Activated CD4-positive, alpha-beta memory T cell treated with anti-CD3 and anti-CD28 coated beads, Interleukin-2, amount 10 ng/mL, durations not matched to agents 7 days and 5 days (primary cell): Measurements from ENCODE around the gene DCAF12L1. TPM values are rescaled to one million over a fixed set of nuclear protein-coding genes. Genes with fewer than 3 reads are reported as not detected.

Experiments
- CTCF ChIA-PET: fragments of 350-600 bp; sonication (Branson Sonifier 250); formaldehyde crosslinking; loops from one replicate; lab custom pipeline; 2021; ENCODE audit warnings: antibody characterized with exemption, inconsistent platforms; lab: Charles Lee
- POLR2A ChIA-PET: fragments of 350-600 bp; sonication (Branson Sonifier 250); formaldehyde crosslinking; loops from one replicate; lab custom pipeline; 2021; ENCODE audit warnings: antibody characterized with exemption; lab: Charles Lee
- DNase-seq: peaks from one replicate; pipeline ENCODE4 v3.0.0-alpha.2; 2020
- H3K27ac Mint-ChIP-seq: one replicate; pipeline ENCODE4 v1.8.0; 2021; ENCODE audit warnings: mild to moderate bottlenecking, mixed read lengths
- H3K27me3 Mint-ChIP-seq: one replicate; pipeline ENCODE4 v1.8.0; 2021; ENCODE audit warnings: mixed read lengths
- H3K36me3 Mint-ChIP-seq: one replicate; pipeline ENCODE4 v1.8.0; 2021; ENCODE audit warnings: low read depth, mixed read lengths
- H3K4me1 Mint-ChIP-seq: one replicate; pipeline ENCODE4 v1.8.0; 2021; ENCODE audit warnings: mixed read lengths
- H3K4me3 Mint-ChIP-seq: one replicate; pipeline ENCODE4 v1.8.0; 2021; ENCODE audit warnings: mild to moderate bottlenecking, mixed read lengths
- H3K9me3 Mint-ChIP-seq: one replicate; pipeline ENCODE4 v1.8.0; 2021; ENCODE audit warnings: mixed read lengths
- total RNA-seq, 2 experiments: library from RNA; stranded (reverse); gene quantifications; one replicate each; pipeline ENCODE4 v1.2.3, GENCODE V29; 2021

Gene DCAF12L1
- total RNA-seq, result not detected

DNA sequence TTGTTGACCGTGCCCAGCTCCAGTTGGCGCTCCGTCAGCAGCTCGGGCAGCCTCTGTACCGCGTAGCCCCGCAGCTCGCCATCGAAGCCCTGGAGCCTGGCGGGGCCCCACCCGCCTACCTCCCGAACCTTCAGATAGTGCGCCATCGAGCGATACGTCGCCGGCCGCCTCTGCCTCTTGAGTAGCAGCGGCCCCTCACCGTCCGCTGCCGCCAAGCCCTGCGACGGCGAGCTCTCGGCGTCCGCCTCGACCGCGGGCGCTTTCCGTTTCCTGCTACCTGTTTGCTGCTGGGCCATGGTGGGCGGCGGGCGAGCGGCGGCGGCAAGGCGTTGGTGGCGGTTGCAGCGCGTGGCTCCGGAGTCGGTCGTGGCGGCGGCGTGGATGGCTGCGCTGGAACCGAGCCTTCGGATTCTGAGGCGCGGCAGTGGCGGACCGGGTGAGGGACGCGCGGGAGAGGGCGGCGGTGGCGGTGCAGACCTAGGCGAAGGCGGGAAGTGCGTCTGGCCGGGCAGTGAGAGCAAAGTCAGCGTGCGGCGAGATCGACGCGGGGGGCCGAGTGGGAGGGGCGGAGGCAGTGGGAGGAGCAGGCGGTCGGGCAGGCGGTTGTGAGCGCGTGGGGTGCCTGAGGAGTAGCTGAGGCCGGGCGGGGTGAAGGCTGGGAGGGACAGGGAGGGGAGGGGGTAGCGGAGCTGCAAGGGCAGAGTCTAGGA lies at the start of gene DCAF12L1:
DCAF12L1 (minus strand) TSS at position 502 of the 710 bp plus-strand sequence; CDS start at position 296, 206 bp downstream.
- no peaks in the 10 kb centered on the region for H3K27me3 Mint-ChIP-seq
- H3K27ac Mint-ChIP-seq, result no peak within 1 kb of the TSS
- no peaks in the 10 kb centered on the region for H3K36me3 Mint-ChIP-seq
- no peak for DNase-seq
- ChIA-PET POLR2A (no interaction called here), CTCF (no interaction called here)
- H3K4me1 Mint-ChIP-seq, result no peaks in the 10 kb centered on the region
- no peaks in the 10 kb centered on the region for H3K9me3 Mint-ChIP-seq
- no peak within 1 kb of the TSS for H3K4me3 Mint-ChIP-seq

DNA sequence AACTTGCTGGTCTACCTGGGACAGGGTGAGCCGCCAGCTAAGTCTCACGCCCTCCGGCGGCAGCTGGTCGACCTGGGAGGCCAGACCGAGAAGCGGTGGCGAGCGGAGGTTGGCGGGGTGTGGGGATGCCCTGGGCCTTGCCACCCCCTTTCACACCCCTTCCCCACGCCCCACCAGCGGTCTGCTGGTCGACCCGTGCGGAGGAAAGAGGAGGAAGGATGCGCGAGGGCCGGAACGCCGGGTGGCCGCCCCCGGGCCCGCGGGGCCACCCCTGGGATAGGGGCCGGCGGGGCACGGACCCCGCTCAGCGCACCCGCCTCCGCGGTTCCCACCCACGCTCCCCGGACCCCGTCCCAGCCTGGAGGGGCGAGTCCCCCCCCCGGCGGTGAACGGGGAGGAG lies 28.3 kb upstream of the DCAF12L1 start:
- no peaks in the 10 kb centered on the region for H3K36me3 Mint-ChIP-seq
- CTCF ChIA-PET, result no interaction called here
- no peak overlapping the region for H3K27ac Mint-ChIP-seq
- H3K4me1 Mint-ChIP-seq, result no peaks in the 10 kb centered on the region
- POLR2A ChIA-PET, result no interaction called here
- H3K9me3 Mint-ChIP-seq, result no peaks in the 10 kb centered on the region
- no peaks in the 10 kb centered on the region for H3K27me3 Mint-ChIP-seq
- H3K4me3 Mint-ChIP-seq, result no peak overlapping the region
- no peak for DNase-seq

DNA sequence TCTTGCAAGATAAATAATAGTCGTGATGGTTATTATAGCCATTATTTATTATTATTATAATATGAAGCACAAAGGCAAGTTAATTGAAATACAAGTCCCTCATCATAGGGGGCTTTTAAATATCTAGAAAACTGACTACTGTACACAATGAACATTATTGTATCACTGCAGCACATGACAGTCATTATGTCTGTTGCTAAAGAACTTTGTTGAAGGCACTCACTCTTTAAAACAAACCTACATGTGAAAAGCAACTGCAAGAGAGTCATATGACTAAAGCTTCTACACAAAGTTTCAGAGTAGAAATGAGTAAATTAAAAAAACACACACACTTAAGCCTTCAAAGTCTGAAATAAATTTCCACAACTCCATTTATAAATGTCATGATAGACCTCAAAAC lies 23.3 kb upstream of the DCAF12L1 start:
- no peaks in the 10 kb centered on the region for H3K4me1 Mint-ChIP-seq
- no peaks in the 10 kb centered on the region for H3K36me3 Mint-ChIP-seq
- H3K27me3 Mint-ChIP-seq, result no peaks in the 10 kb centered on the region
- DNase-seq, result no peak
- no peak overlapping the region for H3K27ac Mint-ChIP-seq
- no peak overlapping the region for H3K4me3 Mint-ChIP-seq
- ChIA-PET POLR2A (no interaction called here), CTCF (no interaction called here)
- no peaks in the 10 kb centered on the region for H3K9me3 Mint-ChIP-seq

DNA sequence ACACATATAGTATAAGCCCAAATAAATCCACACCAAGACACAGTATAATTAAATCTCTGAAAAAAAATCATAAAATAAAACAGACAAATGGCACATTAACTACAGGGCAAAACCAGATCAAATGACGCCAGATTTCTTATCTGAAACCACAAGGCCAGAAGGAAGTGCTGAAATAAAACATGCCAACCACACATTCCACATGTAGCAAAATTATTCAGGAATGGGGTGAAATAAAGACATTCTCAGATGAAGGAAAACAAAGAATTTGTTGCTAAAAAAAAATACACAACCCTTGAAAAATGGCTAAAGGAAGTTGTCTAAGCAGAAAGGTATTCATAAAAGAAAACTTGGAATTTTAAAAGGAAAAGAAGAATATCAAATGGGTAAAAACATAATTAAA lies 4.5 kb upstream of the DCAF12L1 start:
- Mint-ChIP-seq H3K4me3 (no peak overlapping the region), H3K36me3 (no peaks in the 10 kb centered on the region), H3K9me3 (no peaks in the 10 kb centered on the region), H3K4me1 (no peaks in the 10 kb centered on the region), H3K27ac (no peak overlapping the region), H3K27me3 (no peaks in the 10 kb centered on the region)
- ChIA-PET CTCF (no interaction called here), POLR2A (no interaction called here)
- no peak for DNase-seq

GRCh38 chrX:126551725-126552312 lies 795 bp downstream of the DCAF12L1 start:
- H3K27me3 Mint-ChIP-seq, result no peaks in the 10 kb centered on the region
- H3K4me1 Mint-ChIP-seq, result no peaks in the 10 kb centered on the region
- H3K9me3 Mint-ChIP-seq, result no peaks in the 10 kb centered on the region
- no peak for DNase-seq
- no peak overlapping the region for H3K27ac Mint-ChIP-seq
- ChIA-PET CTCF (no interaction called here), POLR2A (no interaction called here)
- H3K4me3 Mint-ChIP-seq, result no peak overlapping the region
- H3K36me3 Mint-ChIP-seq, result no peaks in the 10 kb centered on the region

DNA sequence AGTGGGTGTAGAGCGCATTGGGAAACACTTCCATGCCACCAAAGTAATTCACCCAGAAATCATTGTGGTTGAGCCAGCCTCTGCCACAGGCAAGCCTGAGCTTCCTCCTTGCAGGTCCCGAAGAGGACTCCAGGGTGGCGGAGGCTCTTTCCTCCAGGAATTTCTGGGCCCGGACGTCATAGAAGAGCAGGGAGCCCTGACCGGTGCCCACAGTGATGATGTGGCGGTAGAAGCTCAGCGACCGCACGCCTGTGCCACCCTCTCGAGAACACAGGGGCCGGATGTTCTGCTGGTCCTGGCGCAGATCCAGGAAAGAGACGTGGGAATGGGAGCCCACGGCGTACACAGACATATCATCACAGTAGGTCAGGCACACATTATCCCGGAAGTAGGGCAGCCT lies 1.3 kb downstream of the DCAF12L1 start:
- POLR2A ChIA-PET, result no interaction called here

GRCh38 chrX:126550816-126551215 lies 1.8 kb downstream of the DCAF12L1 start:
- POLR2A ChIA-PET, result no interaction called here
- Mint-ChIP-seq H3K9me3 (no peaks in the 10 kb centered on the region), H3K27me3 (no peaks in the 10 kb centered on the region), H3K27ac (no peak overlapping the region), H3K36me3 (no peaks in the 10 kb centered on the region), H3K4me3 (no peak overlapping the region), H3K4me1 (no peaks in the 10 kb centered on the region)
- DNase-seq, result no peak
- CTCF ChIA-PET, result no interaction called here

More for the DNA sequence above, 1.3 kb downstream of the DCAF12L1 start:
- Mint-ChIP-seq H3K9me3 (no peaks in the 10 kb centered on the region), H3K27me3 (no peaks in the 10 kb centered on the region), H3K27ac (no peak overlapping the region), H3K4me3 (no peak overlapping the region), H3K4me1 (no peaks in the 10 kb centered on the region), H3K36me3 (no peaks in the 10 kb centered on the region)
- DNase-seq, result no peak
- CTCF ChIA-PET, result no interaction called here

DNA sequence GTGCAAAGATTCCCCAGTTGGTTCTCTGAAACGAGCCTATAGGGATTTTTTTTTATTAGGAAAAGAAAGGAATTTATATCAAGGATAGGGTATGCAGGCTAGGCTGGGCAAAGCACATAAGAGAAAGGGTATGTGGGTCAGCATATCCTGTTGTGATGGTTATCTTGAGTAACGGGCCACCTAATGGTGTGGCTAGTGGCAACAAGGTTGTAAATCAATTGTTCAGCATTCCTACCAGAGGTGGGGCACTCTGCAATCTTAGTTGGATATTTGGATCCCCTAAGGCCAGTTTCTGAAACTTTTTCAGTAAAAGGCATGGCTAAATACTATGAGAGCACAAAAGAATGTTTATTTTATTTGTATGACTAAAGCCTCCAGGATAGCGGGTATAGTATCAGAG lies 42.7 kb downstream of the DCAF12L1 start:
- CTCF ChIA-PET, result no interaction called here
- no peaks in the 10 kb centered on the region for H3K27me3 Mint-ChIP-seq
- H3K9me3 Mint-ChIP-seq, result no peaks in the 10 kb centered on the region
- H3K4me1 Mint-ChIP-seq, result no peaks in the 10 kb centered on the region
- POLR2A ChIA-PET, result no interaction called here
- no peak overlapping the region for H3K4me3 Mint-ChIP-seq
- H3K27ac Mint-ChIP-seq, result no peak overlapping the region
- no peak for DNase-seq
- H3K36me3 Mint-ChIP-seq, result no peaks in the 10 kb centered on the region
